Activated T-helper 9 cell treated with anti-CD3 and anti-CD28 coated beads, Interleukin-2, amount 50 U/mL, for 16 hours (primary cell): ENCODE measurements around the gene TEX26.

Experiments used
- DNase-seq: peaks from one replicate; pipeline ENCODE4 v3.0.0-alpha.2; 2020; ENCODE audit warnings: low read depth

Gene TEX26

DNA sequence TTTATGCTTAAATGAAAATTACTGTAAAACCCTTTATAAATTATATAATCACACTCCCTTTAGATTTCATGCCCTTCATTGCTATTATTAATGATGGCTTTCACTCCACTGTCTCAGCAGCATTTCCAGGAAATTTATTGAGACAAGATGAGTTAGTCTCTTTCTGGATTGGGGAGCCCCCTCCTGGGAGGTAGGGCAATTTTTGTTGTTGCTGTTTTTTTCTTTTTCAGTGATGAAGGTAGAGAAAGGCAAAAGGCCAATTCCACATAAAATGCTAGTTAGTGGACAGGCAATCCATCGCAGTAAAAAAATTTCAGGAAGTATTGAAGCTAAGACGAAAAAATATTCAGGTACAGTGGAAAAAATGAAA lies 80.2 kb downstream of the TEX26 start:
- DNase-seq: no peak

DNA sequence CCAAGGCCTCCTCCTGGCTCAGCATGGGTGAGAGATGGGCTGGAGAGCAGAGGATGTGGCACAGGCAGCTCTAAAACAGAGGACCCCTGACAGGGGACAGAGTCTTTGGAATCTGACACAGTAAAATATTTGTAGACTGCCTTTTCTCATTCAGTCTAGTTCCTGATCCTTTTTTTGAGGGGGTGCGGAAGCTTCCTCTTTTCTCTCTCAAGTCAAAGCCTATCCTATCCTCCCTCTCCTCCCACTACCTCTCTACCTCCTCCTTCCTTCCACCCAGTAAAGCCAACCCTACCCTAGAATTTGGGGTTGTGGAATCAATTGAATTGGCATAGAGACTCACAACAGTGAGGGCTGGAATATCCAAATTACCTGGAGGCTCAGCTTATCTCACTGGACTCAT lies 82.0 kb downstream of the TEX26 start:
- no peak for DNase-seq

DNA sequence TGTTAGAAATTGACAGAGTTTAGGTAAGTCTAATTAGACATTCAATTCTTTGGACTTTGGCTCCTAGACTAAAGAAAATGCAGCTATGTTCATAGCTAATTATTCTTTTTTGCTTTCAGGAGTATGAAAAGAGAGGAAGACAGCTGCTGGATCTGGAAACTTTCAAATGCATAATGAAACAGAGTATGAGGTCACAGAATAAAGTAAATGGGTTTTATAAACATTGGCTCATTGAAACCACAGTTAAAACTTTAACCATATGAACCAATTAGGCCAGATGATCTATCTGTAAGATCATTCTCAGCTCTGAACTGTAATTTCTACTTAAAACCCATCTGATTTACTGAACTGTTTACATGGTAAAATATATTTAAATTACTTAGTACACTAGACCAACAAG lies 82.7 kb downstream of the TEX26 start:
- no peak for DNase-seq

DNA sequence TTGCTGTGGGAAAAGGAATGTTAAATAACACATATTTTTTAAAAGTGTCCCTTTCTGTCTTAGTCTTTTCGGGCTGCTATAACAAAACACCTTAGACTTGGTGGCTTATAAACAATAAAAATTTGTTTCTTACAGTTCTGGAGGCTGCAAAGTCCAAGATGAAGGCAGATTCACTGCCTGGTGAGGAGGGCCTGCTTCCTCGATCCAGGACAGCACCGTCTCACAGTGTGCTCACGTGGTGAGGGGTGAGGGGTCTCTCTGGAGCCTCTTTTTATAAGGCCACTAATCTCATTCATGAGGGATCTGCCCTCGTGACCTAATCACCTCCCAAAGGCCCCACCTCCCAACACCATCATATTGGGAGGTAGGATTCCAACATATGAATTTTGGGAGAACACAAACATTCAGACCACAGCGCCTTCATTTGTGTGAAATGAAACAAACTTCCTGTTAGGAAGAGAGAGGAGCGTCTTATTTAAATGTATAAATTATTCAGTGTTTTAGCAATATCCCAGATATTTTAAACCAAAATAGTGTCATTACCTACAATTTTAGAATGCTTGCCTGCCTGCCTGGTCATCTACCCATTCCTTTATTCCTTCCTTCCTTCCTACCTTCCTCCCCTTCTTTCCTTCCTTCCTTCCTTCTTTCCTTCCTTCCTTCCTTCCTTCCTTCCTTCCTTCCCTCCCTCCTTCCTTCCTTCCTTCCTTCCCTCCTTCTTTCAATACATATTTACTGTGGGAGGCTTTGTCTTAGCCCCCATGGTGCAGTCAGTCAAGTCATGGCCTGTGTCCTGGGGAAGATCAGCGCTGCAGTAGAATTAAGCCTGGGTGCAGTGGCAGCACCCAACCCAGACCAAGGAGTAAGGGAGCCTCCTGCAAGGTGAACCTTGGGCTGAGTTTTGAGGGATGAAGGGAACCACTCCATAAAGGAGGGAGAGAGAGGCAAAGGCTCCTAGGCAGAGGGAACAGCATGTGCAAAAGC lies 84.2 kb downstream of the TEX26 start:
- DNase-seq: no peak

DNA sequence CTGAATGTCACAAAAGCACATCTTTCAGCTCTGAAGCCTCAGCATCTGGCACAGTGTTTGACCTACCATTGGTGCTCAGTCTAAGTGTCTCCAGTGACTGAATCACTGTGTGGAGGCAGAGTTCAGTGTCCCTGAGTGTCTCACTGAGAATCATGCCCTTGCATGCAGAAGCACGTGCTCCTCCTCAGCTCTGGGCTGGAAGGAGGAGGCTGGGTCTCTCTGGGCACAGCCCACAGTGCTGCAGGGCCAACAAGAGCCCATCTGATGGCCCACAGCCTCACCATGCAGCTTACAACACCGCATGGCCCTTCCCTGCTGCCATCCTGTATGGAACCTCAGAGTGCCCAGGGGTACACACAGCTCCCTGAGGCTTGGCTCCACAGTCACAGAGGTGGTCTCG lies 86.1 kb downstream of the TEX26 start:
- DNase-seq: no peak

DNA sequence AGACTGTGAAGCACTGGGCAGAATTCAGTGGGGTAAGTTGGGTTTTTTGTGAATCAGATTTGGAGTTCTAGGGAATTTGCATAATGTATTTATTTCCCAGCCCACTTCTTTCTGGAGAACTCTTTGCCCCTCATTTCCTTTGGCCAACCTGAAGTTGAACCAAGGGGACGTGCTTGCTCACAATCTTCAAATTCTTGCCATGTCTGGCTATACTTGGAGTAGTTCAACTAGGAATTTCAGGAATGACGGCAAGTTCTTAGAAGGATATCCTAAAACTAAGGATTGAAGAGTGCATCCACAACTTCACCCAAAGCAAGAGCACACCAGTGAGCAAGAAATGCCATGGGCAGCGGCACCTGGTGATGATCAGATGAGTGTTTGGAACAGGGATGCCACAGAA lies 88.5 kb downstream of the TEX26 start:
- no peak for DNase-seq

DNA sequence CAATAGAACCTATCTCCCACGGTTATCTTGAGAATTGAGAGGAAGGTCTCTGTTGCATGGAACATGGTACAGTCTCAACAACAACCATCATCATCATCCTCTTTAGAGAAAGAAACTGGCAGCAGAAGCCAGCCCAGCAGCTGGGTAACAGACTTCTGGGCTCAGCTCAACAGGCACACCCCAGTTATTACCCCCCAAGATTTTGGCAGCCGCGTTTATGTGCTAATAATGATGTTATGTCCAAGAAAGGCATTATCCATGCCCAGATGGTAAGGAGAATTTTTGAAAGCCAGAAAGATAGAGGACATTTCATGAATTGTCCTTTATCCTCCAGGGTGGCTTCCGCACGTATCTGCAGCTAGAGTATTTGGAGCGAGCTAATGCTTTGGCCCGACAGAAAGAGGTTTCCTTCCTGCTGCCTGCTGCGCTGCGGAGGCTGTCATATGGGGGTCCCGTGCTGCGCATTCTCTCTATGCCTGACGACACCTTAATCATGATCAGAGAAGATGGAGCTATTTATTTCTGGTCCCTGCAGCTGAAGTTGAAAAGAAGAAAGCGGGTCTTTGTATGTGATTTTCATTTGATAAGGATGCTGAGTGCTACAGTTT lies 89.9 kb downstream of the TEX26 start:
- DNase-seq: no peak

DNA sequence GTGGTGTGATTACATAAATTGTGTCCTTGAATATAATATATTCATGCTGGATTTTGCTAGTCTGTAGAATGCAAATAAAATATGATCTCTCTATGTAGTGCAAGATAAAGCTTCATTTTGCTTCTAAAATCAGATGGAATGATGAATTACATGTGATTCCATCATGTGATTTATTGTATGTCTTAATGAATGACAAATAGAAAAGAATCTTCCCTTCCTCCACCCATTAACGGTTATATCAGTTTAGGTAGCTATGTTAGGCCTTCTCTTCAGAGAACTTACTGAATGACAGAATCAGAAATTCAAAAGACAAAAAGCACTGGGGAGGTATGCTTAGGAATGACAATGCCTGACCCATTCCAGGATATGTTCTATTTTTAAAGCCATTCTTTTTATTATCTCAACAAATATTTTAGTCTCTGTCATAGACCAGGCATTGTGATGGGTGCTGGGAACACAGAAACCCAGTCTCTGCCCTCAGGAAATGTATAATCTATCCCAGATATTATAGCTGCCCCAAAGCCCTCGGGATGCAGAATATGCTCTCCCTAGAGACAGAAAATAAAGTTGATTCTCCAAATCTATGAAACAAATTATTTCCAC lies 90.6 kb downstream of the TEX26 start:
- DNase-seq: no peak
